ENCODE data around the gene PAXX.
"Not testable (repeated sequence)": the region's sequence is repeated elsewhere in the genome, so short reads cannot be mapped to it uniquely, and the experiment has no call there.

Gene PAXX

DNA sequence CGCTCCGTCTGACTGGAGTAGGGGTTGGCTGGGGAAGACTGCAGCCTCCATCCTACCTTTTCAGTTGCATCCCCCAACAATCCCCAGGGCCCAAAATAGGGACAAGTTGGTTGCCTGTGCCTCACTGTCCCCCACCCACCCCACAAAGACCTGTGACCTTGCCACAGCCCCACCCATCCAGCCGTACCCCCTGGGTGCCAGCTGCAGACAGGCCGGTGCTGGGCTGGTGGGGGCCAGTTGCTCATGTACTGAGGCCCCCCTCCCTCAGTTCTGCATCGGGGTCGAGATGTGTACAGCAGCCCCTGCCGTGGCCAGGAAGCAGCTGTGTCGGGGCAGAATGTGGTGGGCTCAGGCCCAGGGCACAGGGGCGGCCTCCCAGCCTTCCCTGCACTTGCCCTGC lies 9.1 kb upstream of the PAXX start:
- no peak for DNase-seq

DNA sequence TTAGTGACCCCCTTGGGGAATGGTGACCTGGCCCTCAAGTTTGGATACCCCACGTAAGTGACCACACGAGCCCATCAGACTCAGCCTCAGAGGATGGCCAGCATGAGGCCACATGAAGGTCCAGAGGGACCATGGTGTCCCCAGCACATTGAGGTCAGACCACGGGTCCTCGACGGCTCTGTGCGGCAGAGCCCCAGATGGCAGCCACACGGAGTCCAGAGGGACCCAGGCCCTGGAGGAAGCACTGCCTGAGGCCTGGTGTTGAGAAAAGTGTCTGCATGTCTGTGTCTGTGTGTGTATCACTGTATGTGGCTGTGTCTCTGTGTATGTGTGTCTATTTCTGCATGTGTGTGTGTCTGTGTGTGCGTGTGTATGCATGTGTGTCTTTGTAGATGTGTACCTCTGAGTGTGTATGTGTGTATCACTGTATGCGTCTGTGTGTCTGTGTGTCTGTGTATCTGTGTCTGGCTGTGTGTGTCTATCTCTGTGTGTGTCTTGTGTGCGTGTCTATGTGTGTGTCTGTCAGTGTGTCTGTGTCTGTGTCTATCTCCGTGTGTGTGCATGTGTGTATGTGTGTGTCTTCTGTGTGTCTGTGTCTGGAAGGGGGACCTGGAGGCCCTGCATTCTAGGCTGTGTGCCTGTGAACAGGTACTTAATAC lies 8.4 kb upstream of the PAXX start:
- DNase-seq: no peak

DNA sequence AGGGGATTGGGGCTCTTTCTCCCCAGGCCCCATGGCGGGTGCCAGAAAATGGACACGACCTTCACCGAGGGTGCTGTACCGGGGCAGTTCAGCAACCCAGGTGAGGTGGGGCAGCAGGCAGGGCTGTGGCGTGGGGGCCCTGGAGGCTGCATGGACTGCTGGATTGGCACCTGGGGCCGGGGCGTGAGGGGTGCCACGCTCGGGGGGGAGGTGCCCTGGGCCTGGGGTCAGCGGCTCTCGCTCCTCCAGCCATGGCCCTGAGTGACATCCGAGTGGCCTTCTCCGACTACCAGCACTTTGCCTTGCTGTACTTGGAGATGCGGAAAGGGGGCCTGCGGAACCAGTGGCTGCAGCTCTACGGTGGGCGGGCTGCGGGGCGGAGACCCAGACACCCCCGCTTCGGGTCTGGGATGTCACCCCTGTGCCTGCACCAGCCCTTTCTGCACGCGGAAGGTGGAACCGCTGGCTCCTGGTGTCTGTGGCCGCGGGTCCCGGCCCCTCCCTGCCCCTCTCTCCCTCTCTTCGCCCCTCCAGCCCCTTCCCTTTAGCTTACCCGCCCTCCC lies 7.7 kb upstream of the PAXX start:
- no peak for DNase-seq

DNA sequence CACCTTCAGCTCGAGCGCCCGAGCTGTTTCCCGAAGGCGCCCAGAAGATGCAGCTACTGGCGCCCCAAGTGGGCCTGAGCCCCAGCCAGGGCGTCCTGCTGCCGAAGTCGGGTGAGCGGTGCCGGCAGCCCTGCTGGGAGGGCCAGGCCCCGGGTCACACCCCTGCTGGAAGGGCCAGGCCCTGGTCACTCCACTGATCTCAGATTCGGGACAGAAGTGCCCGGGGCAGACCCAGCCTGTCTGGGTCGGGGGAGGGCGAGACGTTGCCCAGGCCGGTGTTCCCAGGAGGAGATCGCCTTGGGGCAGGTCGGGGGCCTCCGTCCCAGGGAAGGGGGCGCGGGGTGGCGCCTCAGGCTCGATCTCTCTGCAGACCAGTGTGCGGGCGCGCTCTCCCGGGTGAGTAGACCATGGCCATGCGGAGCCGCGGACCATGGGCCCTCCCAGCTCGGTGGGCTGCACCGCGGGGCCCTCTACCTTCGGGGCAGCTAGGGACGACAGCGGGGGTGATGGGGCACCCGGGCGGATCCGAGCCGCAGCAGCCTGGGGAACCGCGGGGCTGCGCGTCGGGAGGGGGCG lies 7.1 kb upstream of the PAXX start:
- no peak for DNase-seq

DNA sequence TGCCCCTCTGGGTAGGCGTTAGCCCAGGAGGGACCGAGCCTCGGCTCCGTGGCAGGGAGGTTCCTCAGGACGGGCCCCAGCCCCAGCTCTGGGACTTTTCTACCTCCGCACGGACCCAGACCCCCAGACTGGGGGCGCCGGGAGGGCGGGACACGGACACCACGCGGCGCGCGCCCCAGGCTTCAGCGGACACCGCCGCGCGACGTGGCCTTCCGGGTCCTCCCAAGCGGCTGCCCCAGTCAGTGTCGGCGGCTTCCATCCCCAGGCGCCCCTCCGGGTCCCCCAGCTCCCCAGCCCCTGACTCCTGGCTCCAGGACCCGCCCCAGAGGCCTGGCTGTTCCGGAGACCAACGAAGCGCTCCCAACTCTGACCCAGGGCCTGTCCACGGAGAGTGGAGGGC lies 6.4 kb upstream of the PAXX start:
- no peak for DNase-seq

DNA sequence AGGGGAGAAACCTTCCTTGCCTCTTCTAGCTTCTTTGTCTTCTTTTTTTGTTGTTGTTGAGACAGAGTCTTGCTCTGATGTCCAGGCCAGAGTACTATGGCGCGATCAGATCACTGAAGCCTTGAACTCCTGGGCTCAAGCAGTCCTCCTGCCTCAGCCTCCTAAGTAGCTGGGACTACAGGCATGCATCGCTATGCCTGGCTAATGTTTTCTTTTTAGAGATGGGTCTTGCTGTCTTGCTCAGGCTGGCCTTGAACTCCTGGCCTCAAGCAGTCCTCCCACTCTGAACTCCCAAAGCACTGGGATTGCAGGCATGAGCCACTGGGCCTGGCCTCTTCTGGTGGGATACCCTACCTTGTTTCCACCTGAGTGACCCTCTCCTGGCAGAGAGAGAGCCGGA lies 3.4 kb upstream of the PAXX start:
- no peak for DNase-seq

DNA sequence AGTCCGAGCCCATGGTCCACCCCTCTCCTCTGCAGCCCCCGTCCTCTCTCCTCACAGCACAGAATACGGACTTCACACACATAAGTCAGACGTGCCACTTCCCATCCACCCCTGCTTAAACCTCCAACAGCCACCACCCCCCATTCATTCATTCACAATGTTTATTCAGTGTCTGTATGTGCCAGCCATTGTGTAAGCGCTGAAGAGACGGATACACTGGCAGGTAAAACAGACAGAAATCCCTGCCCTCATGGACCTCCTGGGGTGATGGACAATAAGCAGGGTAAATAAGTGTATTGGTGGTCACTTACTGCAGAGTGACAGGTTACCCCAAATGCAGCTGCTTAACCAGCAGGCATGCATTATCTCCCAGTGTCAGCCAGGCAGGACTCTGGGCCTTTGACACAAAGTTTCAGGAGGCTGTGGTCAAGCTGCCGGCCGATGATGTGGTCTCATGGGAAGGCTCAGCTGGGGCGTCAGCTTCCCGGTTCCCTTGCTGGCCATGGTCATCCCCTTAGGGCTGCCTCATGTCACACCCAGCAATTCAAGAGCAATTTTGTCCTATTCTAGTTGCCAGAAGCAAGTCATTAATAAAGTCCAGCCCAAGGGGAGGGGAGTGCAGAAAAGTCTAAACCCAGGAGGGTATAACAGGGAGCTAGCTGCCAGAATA lies 1.8 kb upstream of the PAXX start:
- DNase-seq: no peak

DNA sequence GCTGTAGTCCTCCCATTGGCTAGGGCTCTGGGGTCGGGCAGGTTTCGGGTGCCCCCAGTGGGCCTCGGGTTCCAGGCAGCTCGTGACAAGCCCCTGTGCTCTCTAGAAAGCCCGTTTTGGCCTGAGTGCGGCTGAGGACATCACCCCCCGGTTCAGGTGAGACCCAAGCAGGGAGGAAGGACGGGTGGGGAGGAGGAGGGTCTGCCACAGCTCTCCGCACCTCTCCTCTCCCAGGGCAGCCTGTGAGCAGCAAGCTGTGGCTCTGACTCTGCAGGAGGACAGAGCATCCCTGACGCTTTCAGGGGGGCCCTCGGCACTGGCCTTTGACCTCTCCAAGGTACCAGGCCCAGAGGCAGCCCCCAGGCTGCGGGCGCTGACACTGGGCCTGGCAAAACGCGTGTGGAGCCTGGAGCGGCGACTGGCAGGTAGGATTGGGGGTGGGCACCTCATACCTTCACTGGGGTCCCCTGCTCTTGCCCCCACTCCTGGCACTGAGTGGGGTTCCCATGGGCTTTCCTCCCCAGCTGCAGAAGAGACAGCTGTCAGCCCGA lies 672 bp downstream of the PAXX start:
- DNase-seq: no peak

DNA sequence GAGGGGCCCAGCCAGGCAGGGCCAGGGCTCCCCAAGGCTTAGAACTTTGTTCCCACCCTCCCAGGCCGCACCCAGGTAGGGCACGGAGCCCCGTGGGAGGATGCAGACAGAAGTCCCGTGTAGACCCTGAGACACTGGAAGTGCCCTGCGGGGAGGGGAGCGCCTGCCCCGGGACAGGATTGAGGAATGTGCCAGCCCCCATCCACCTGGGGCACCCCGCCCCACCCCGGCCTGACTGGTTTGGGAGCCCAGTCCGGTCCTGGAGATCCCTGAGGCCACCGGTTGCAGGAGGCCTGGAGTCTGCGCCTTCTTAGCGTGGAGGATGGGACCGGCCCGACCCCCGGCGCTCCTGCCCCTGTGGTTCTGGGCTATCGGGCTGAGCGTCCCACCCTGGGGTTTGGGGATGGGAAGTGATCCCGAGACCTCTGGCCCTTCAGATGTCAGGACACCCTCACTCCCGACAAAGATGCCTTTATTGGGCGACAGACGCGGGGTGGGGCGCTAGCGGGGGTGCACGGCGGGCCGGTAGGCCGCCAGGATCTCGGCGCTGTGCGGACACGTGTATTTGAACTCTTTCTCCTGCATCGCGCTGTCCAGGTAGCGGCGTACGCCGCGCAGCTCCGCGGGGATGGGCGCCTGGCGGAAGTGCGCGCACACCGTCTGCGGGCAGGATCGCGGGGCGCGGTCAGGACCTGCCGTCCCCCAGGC lies 2.1 kb downstream of the PAXX start:
- no peak for DNase-seq

DNA sequence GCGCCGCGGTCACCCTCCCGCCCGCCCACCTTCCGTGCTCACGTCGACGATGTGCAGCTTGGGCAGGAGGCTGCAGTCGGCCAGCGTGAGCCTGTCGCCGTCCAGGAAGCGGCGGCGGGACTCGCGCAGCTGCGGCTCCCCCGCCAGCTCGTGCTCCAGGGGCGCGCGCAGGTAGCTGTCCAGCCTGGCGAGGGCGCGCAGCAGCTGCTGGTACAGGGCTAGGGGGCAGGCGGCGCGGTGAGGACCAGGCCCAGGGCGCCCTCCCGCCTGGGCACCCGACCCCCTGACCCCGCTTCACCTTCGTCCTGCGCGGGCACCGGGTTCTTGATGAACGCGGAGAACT lies 2.6 kb downstream of the PAXX start:
- DNase-seq: peak; percentile 17

DNA sequence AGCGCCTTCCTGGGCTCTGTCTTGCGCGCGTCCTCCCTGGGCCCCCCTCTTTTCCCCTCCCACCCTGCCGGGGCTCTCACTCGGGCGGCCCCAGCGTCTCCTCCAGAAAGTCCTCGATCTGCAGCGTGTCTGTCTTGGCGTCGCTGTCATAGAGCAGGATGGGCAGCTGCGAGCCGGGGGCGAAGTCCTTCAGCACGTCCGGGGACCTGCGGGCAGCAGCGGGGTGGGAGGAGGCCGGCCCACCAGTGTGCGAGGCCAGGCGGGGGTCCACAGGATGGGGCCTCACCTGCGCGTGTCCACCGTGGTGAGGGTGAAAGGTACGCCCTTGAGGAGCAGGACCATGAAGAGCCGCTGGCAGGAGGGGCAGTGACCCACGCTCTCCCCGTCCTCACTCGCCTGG lies 3.1 kb downstream of the PAXX start:
- no peak for DNase-seq

DNA sequence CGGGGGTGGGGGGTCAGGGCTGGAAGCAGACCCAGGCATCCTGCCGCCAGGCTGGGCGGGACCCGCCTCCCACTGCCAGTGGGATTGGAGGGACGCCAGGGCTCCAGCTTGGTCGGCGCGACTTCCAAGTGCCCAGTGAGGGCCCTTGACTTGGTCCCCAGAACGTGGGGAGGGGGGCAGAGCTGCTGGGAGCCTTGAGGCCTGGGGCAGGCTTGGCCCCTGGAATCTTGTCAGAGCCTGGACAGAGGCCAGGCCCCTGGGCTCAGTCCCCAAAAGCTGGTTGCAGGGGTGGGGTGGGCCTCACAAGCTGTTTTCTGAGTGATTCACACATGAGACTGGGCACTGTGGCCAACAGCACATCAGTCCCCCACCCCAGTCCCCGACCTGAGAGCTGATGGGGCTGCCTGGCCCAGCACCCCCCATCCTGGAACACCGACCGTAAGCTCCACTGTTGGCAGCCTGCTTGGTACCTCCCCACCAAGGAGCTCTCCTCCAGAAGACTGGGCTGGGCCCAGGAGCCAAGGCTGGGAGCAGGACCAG lies 3.6 kb downstream of the PAXX start:
- DNase-seq: peak; percentile 29

DNA sequence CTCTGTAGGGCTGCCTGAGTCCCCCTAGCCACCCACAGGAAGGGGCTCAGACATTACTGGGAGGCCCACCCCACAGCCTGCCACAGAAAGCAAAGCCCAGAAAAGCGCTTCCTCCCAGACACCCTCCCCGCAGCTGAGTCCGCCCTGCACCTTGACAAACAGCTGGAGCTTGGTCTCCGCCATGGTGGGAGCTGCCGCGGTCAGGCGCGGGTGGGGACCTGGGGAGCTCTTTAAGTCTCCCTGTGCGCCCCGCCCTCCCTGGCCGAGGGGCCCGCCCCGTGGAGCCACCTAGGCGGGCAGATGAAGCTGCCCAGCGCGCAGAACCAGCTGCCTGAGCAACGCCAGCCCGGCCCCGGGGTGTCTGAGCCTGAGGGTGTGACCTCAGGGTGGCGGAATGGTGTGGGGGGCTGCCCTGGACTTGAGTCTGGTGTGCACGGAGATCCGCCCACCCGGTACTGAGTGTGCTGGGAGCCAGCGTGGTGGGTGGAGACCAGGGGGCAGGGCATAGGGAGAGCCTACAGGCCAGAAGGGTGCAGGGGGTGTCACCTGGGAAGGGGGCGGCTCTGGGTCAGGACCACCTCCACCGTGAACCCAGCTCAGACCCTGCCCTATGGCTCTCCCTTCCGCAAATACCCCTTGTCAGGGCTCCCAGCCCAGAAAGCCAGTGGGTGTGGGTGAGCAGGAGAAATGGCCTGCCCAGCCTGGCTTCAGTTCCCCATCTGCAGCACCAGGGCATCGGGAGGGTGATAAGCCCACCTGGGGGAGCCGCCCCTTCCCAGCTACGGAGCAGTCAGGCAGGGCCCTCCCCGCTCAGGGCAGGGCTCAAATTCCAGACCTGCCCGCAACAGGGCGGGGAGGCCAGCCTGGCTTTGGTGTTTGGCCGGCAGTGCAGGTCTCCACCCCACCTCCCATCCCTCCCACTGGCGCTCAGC lies 4.4 kb downstream of the PAXX start, which contains the start of gene CLIC3:
CLIC3 (minus strand) TSS at position 208 of the 932 bp plus-strand sequence; CDS start at position 183, 25 bp downstream.
- no peak for DNase-seq

DNA sequence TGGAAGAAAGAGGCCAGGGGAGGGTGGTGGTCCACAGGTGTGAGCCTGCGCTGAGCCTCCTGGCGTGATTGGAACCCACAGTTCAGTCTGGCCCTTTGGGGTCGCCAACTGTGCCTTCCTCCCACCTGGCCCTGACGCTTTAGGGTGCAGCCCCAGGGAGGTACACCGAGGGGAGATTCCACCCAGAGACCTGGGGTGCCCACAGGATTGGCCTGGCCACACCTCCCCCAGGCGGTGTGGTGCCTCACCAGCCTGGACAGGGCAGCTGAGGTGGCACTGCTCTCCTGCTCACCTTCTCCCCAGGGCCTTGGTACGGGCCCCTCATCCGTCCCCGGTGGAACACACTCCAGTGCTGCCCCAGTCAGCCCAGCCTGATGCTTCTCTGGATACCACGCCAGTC lies 5.1 kb downstream of the PAXX start:
- DNase-seq: no peak

DNA sequence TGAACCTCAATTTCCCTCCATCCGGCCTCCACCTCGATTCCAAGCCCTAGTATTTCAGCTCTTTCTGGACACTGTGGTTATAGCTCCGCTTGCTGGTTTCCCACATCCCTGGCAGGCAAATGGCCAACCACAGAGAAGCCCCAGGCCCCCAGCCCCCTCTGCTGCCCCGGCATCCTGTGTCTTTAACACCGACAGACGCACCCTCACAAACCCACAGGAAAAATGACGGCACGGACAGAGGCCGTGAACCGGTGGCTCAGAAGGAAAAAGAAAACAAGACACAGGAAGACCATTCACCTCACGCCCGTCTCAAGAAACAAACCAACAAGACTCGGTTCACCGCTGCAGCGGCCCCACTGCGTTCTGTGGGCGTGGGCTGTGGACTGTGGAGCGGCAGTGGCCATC lies 5.6 kb downstream of the PAXX start:
- DNase-seq: no peak

DNA sequence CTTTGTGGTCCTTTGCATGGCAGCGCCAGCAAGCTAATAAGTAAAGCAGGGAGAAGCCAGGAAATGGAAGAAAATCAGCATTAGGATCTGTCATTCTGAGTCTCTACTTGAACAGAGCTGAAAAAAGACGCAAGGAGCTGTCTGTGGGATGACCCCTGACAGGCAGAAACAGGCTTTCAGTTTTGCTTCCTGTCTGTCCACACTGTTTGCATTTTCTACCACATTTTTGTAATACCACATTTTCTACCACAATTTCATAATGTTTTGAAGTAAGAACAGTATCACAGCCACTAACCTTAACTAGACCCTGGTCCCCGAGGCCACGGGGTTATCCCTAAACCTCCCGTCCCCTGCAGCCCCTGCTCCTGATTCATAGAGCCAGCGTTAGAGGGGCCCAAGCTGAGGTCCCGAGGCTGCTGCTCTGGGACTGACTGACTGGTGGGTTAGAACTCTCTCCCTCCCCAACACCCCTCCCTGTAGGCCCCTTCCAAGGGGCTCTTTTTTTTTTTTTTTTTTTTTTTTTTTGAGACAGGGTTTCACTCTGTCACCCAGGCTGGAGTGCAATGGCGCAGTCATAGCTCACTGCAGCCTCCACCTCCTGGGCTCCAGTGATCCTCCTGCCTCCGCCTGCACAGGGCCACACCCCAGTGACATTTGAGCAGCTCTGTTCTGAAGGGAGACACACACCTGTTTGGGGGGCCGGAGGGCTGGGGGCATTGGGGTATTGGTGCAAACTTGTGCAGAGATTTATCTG lies 8.1 kb downstream of the PAXX start:
- DNase-seq: no peak

DNA sequence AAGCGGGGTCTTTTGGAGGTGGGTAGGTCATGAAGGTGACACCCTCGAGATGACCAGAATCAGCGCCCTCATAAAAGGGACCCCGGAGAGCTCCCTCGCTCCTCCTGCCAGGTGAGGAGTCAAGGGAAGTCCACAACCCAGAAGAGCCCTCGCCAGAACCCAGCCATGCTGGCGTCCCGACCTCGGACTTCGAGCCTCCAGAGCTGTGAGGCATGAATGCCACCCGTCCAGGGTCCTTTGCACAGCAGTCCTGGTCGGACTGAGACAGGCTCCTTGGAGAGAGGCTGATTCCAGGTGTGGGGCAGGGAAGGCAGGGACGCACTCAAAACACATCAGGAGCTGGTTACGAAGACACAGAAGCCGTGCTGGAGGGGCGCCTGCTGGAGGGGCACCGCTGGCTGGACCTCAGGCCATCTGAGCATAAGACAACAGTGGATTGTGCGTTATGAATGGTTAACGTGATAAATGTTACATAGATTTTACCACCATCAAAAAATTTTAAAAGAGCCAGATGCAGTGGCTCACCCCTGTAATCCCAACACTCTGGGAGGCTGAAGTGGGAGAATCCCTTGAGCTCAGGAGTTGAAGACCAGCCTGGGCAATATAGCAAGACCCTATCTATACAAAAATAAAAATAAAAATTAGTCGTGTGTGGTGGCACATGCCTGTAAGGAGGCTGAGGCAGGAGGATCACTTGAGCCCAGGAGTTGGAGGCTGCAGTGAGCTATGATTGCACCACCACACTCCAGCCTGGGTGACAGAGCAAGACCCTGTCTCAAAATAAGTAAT lies 9.8 kb downstream of the PAXX start:
- no peak for DNase-seq

DNA sequence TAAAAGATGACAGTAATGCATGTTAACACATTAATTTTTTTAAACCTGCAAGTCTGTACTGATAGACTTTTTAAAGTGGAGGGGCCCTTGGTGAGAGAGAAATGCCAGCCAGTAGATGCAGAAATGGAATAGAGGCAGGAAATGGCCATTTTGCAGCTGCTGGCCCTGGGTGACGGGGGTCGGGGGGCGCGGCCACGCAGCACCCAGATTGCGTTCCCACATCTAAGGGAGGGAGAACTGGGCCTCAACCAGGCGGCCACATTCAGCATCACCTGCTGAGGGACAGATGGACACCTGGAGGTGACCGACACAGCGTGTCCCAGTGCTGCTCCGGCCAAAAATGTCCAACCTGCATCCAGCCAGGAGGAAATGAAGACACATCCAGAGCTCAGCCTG lies 10.4 kb downstream of the PAXX start:
- no peak for DNase-seq

DNA sequence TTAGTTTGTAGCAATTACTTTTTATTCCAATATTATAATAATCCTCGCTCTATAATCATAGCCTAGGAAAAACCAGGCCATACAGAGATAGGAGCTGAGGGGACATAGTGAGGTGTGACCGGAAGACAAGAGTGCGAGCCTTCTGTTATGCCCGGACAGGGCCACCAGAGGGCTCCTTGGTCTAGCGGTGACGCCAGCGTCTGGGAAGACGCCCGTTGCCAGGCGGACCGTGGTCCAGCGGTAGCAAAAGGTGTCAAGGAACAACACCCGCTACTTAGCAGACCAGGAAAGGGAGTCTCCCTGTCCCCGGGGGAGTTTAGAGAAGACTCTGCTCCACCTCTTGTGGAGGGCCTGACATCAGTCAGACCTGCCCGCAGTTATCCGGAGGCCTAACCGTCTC lies 12.1 kb downstream of the PAXX start:
- not testable (repeated sequence) for DNase-seq

All from NCI-H1105 treated with DMSO at 0.1 percent for 48 hours (cell line).